Stimulated activated CD8-positive, alpha-beta memory T cell treated with anti-CD3 and anti-CD28 coated beads, Interleukin-4, amount 100 ng/mL, for 24 hours (primary cell): ENCODE results near the gene MYRFL.
"Not testable (repeated sequence)": the region's sequence is repeated elsewhere in the genome, so short reads cannot be mapped to it uniquely, and the experiment has no call there.

ENCODE experiments used
- DNase-seq: peaks from one replicate; pipeline ENCODE4 v3.0.0-alpha.2; 2020; ENCODE audit warnings: low read depth

MYRFL gene

GRCh38 chr12:69843608-69844007, 18.6 kb downstream of the MYRFL start:
- DNase-seq, result no peak

- no peak for DNase-seq
These were observed 19.4 kb downstream of the MYRFL start for GRCh38 chr12:69844416-69844815.

GRCh38 chr12:69844836-69845235, 19.8 kb downstream of the MYRFL start:
- DNase-seq, result no peak

- no peak for DNase-seq
These were observed 21.9 kb downstream of the MYRFL start for GRCh38 chr12:69846976-69847375.

GRCh38 chr12:69851976-69852375, 26.9 kb downstream of the MYRFL start:
- DNase-seq, result no peak

- not testable (repeated sequence) for DNase-seq
These were observed 28.3 kb downstream of the MYRFL start for GRCh38 chr12:69853176-69853961.

GRCh38 chr12:69866698-69867097, 41.7 kb downstream of the MYRFL start:
- no peak for DNase-seq

- no peak for DNase-seq
These were observed 43.7 kb downstream of the MYRFL start for GRCh38 chr12:69868695-69869094.

GRCh38 chr12:69872804-69873203, 47.8 kb downstream of the MYRFL start:
- DNase-seq, result no peak

GRCh38 chr12:69873429-69873828, 48.4 kb downstream of the MYRFL start:
- no peak for DNase-seq

GRCh38 chr12:69874606-69875005, 49.6 kb downstream of the MYRFL start:
- no peak for DNase-seq

GRCh38 chr12:69875416-69875935, 50.4 kb downstream of the MYRFL start:
- DNase-seq, result no peak

GRCh38 chr12:69879007-69879960, 54.3 kb downstream of the MYRFL start:
- peak; percentile 36 for DNase-seq

GRCh38 chr12:69880571-69880970, 55.5 kb downstream of the MYRFL start:
- no peak for DNase-seq

- DNase-seq, result no peak
These were observed 56.7 kb downstream of the MYRFL start for GRCh38 chr12:69881771-69882170.

GRCh38 chr12:69884386-69884785, 59.4 kb downstream of the MYRFL start:
- DNase-seq, result no peak

GRCh38 chr12:69885658-69886057, 60.6 kb downstream of the MYRFL start:
- no peak for DNase-seq

GRCh38 chr12:69886109-69886508, 61.1 kb downstream of the MYRFL start:
- no peak for DNase-seq

GRCh38 chr12:69886715-69887114, 61.7 kb downstream of the MYRFL start:
- no peak for DNase-seq

- no peak for DNase-seq
These were observed 63.9 kb downstream of the MYRFL start for GRCh38 chr12:69888901-69889300.

GRCh38 chr12:69894800-69895383, 69.9 kb downstream of the MYRFL start:
- no peak for DNase-seq

- no peak for DNase-seq
These were observed 71.8 kb downstream of the MYRFL start for GRCh38 chr12:69896653-69897381.
